Glomerular endothelial cell (primary cell): ENCODE data around the gene TMC1. TPM values are rescaled to one million over a fixed set of nuclear protein-coding genes. Genes with fewer than 3 reads are reported as not detected.
"Not testable (repeated sequence)": the region's sequence is repeated elsewhere in the genome, so short reads cannot be mapped to it uniquely, and the experiment has no call there.

Experiments used
- DNase-seq: peaks from one replicate; pipeline ENCODE4 v3.0.0-alpha.2; 2011; ENCODE audit warnings: low read depth, low spot score; ENCODE audit errors: extremely low read depth
- total RNA-seq: library from RNA; depleted of rRNA; stranded (reverse); fragments of >200 nt; gene quantifications from 2 replicates; pipeline ENCODE4 v1.2.3, GENCODE V29; 2015

The TMC1 gene
- total RNA-seq, 1 donor from 2014 or later, result 0.23 TPM

GRCh38 chr9:72749276-72749675, 227.9 kb downstream of the TMC1 start:
- no peak for DNase-seq

- no peak for DNase-seq
Measured at GRCh38 chr9:72751541-72751940, 230.1 kb downstream of the TMC1 start.

GRCh38 chr9:72753266-72753893, 232.0 kb downstream of the TMC1 start:
- no peak for DNase-seq

GRCh38 chr9:72755836-72756235, 234.4 kb downstream of the TMC1 start:
- DNase-seq, result no peak

- no peak for DNase-seq
Measured at GRCh38 chr9:72758944-72759343, 237.5 kb downstream of the TMC1 start.

GRCh38 chr9:72763022-72763421, 241.6 kb downstream of the TMC1 start:
- DNase-seq, result no peak

- DNase-seq, result no peak
Measured at GRCh38 chr9:72769546-72769945, 248.1 kb downstream of the TMC1 start.

- no peak for DNase-seq
Measured at GRCh38 chr9:72772661-72773060, 251.3 kb downstream of the TMC1 start.

- DNase-seq, result no peak
Measured at GRCh38 chr9:72773570-72773969, 252.2 kb downstream of the TMC1 start.

- DNase-seq, result no peak
Measured at GRCh38 chr9:72775570-72775969, 254.2 kb downstream of the TMC1 start.

- no peak for DNase-seq
Measured at GRCh38 chr9:72779614-72780013, 258.2 kb downstream of the TMC1 start.

GRCh38 chr9:72786948-72787347, 265.5 kb downstream of the TMC1 start:
- no peak for DNase-seq

GRCh38 chr9:72788966-72789735, 267.7 kb downstream of the TMC1 start:
- no peak for DNase-seq

- no peak for DNase-seq
Measured at GRCh38 chr9:72789885-72790284, 268.5 kb downstream of the TMC1 start.

- DNase-seq, result no peak
Measured at GRCh38 chr9:72790989-72791388, 269.6 kb downstream of the TMC1 start.

GRCh38 chr9:72791436-72791835, 270.0 kb downstream of the TMC1 start:
- DNase-seq, result no peak

GRCh38 chr9:72794946-72795345, 273.5 kb downstream of the TMC1 start:
- no peak for DNase-seq

- no peak for DNase-seq
Measured at GRCh38 chr9:72800328-72800994, 279.1 kb downstream of the TMC1 start.

- DNase-seq, result no peak
Measured at GRCh38 chr9:72805238-72805637, 283.8 kb downstream of the TMC1 start.

GRCh38 chr9:72806313-72806809, 285.0 kb downstream of the TMC1 start:
- not testable (repeated sequence) for DNase-seq

GRCh38 chr9:72807765-72808445, 286.5 kb downstream of the TMC1 start:
- no peak for DNase-seq
